Endothelial cell of umbilical vein (primary cell): Measurements from ENCODE around the gene TCF7. TPM values are rescaled to one million over a fixed set of nuclear protein-coding genes. Genes with fewer than 3 reads are reported as not detected.

ENCODE experiments used
- BruUV-seq: library from RNA; stranded (reverse); fragments of 400-500 nt; replicated peaks from 2 replicates; lab custom pipeline; 2021; lab: Mats Ljungman, UMichigan
- CTCF ChIA-PET: fragments of 300-600, 350-600 bp; sonication (Branson Sonifier 250); formaldehyde crosslinking; loops from one replicate; lab custom pipeline; 2021; ENCODE audit warnings: antibody characterized with exemption, inconsistent platforms; lab: Charles Lee
- POLR2A ChIA-PET: fragments of 300-600, 350-600 bp; sonication (Branson Sonifier 250); formaldehyde crosslinking; loops from one replicate; lab custom pipeline; 2021; ENCODE audit warnings: antibody characterized with exemption, inconsistent platforms; lab: Charles Lee
- DNase-seq: peaks from one replicate; pipeline ENCODE4 v3.0.0-alpha.2; 2011; ENCODE audit warnings: low read depth, low spot score
- FAIRE-seq: peaks from 2 replicates; lab custom pipeline; 2011; peaks lifted over from hg19 to GRCh38; lab: Jason Lieb, UNC
- H2AFZ ChIP-seq: 2 replicates; pipeline ENCODE4 v1.6.0; 2012; ENCODE audit warnings: low read depth, low read length, control low read depth, inconsistent platforms
- H3K27ac ChIP-seq: 2 replicates; pipeline ENCODE4 v1.5.1; 2011; ENCODE audit warnings: low read depth, mild to moderate bottlenecking, control low read depth, low read length, moderate library complexity; ENCODE audit not compliant: insufficient read depth
- H3K27me3 ChIP-seq, 2 experiments: 2 replicates each; pipeline versions ENCODE4 v1.6.0 to v1.6.1; 2011; ENCODE audit warnings: low read length in 2 of 2, mixed read lengths in 1 of 2; ENCODE audit not compliant: control insufficient read depth in 2 of 2, insufficient read depth in 2 of 2
- H3K36me3 ChIP-seq, 2 experiments: 2 replicates in 1 of 2; 3 replicates in 1 of 2; pipeline ENCODE4 v1.5.1; 2011; ENCODE audit warnings: low read length in 2 of 2, mild to moderate bottlenecking in 1 of 2, moderate library complexity in 1 of 2; ENCODE audit not compliant: control insufficient read depth in 2 of 2, insufficient read depth in 2 of 2; ENCODE audit errors: extremely low read depth in 1 of 2
- H3K4me1 ChIP-seq: 3 replicates; pipeline ENCODE4 v1.5.1; 2011; ENCODE audit warnings: mild to moderate bottlenecking, low read length; ENCODE audit not compliant: control insufficient read depth, insufficient read depth; ENCODE audit errors: extremely low read depth
- H3K4me2 ChIP-seq: 2 replicates; pipeline ENCODE4 v1.6.1; 2011; ENCODE audit warnings: low read length, control low read depth, mixed read lengths; ENCODE audit not compliant: insufficient read depth
- H3K4me3 ChIP-seq, 3 experiments: fragments of 200-600 bp in 1 of 3; sonication (generic), shearing (Covaris generic) in 1 of 3; replicated peaks in 1 of 3; 2 replicates each; pipeline ENCODE4 v1.5.1; 2011 to 2016; ENCODE audit warnings: control low read depth in 3 of 3, low read length in 3 of 3, mild to moderate bottlenecking in 2 of 3, inconsistent platforms in 1 of 3, low read depth in 1 of 3, moderate library complexity in 1 of 3; ENCODE audit not compliant: insufficient read depth in 1 of 3
- H3K79me2 ChIP-seq: 2 replicates; pipeline ENCODE4 v1.6.0; 2012; ENCODE audit warnings: low read length, inconsistent platforms; ENCODE audit not compliant: control insufficient read depth, insufficient read depth
- H3K9ac ChIP-seq: replicated peaks from 2 replicates; pipeline ENCODE3; 2011; ENCODE audit warnings: low read length, control low read depth; ENCODE audit not compliant: insufficient read depth; ENCODE audit errors: extremely low read depth
- H3K9me1 ChIP-seq: replicated peaks from 3 replicates; pipeline ENCODE4 v1.6.0; 2011; ENCODE audit warnings: mild to moderate bottlenecking, low read length; ENCODE audit not compliant: control insufficient read depth, insufficient read depth; ENCODE audit errors: extremely low read depth
- H3K9me3 ChIP-seq: replicated peaks from 2 replicates; pipeline ENCODE4 v1.5.1; 2012; ENCODE audit warnings: low read length, inconsistent platforms; ENCODE audit not compliant: control insufficient read depth, insufficient read depth
- H4K20me1 ChIP-seq: replicated peaks from 2 replicates; pipeline ENCODE3; 2011; ENCODE audit warnings: mild to moderate bottlenecking, low read length; ENCODE audit not compliant: control insufficient read depth, insufficient read depth; ENCODE audit errors: extremely low read depth
- CTCF ChIP-seq, 2 donors: IDR thresholded peaks; 1 replicate in 1 of 2; 2 replicates in 1 of 2; pipeline ENCODE4 v1.5.1; 2011; ENCODE audit warnings: low read length in 2 of 2, mild to moderate bottlenecking in 2 of 2, moderate library complexity in 2 of 2, control low read depth in 1 of 2, inconsistent platforms in 1 of 2, low read depth in 1 of 2; ENCODE audit not compliant: insufficient read depth in 1 of 2; ENCODE audit errors: extremely low read depth in 1 of 2
- EZH2 ChIP-seq: IDR thresholded peaks from 2 replicates; pipeline ENCODE4 v1.6.1; 2012; ENCODE audit warnings: borderline replicate concordance, low read depth, mild to moderate bottlenecking, moderate library complexity, low read length, inconsistent platforms; ENCODE audit not compliant: severe bottlenecking
- FOS ChIP-seq: IDR thresholded peaks from 2 replicates; pipeline ENCODE4 v1.6.1; 2011; ENCODE audit warnings: mild to moderate bottlenecking, low read length, moderate library complexity, borderline replicate concordance; ENCODE audit not compliant: insufficient read depth
- GATA2 ChIP-seq: IDR thresholded peaks from 2 replicates; pipeline ENCODE4 v1.7.0; 2011; ENCODE audit warnings: low read depth, mild to moderate bottlenecking, moderate library complexity, mixed read lengths, low read length; ENCODE audit not compliant: insufficient read length, insufficient read depth
- JUN ChIP-seq: IDR thresholded peaks from 2 replicates; pipeline ENCODE4 v1.6.1; 2011; ENCODE audit warnings: borderline replicate concordance, low read depth; ENCODE audit not compliant: insufficient read length, insufficient read depth
- MAX ChIP-seq: IDR thresholded peaks from 2 replicates; pipeline ENCODE4 v1.6.1; 2011; ENCODE audit not compliant: insufficient read depth, insufficient read length
- MYC ChIP-seq: IDR thresholded peaks from one replicate; pipeline ENCODE4 v1.6.1; 2011; ENCODE audit warnings: mild to moderate bottlenecking, low read depth, low read length
- POLR2A ChIP-seq: IDR thresholded peaks from 2 replicates; pipeline ENCODE4 v1.6.1; 2012; ENCODE audit warnings: low read depth, mild to moderate bottlenecking, control low read depth, low read length
- POLR2AphosphoS5 ChIP-seq: IDR thresholded peaks from 2 replicates; pipeline ENCODE4 v1.6.1; 2012; ENCODE audit warnings: low read depth, mild to moderate bottlenecking, control low read depth, low read length, moderate library complexity; ENCODE audit not compliant: insufficient read depth
- dilution Hi-C: fragments of 300-500 bp; cut with MboI; formaldehyde crosslinking; loops from one replicate; pipeline ENCODE4 v1.15.0; 2019; ENCODE audit warnings: low sequenced_read_pairs; ENCODE audit not compliant: extremely low pct_ligation_motif_present
- intact Hi-C: fragments of 100-400 bp; cut with micrococcal nuclease; formaldehyde crosslinking; loops from one replicate; pipeline ENCODE4 v1.10.0; 2022
- polyA plus RNA-seq, 4 experiments: library from polyadenylated mRNA; depleted of rRNA in 3 of 4; stranded (reverse) in 3 of 4; unstranded in 1 of 4; fragments of >200 nt; gene quantifications; 2 replicates each; pipeline versions ENCODE4 v1.2.1 to v1.2.3, GENCODE V29; 2011 to 2012; ENCODE audit warnings: missing spikeins in 1 of 4
- total RNA-seq: library from RNA; stranded (reverse); gene quantifications from 2 replicates; pipeline ENCODE4 v1.2.3, GENCODE V29; 2021

TCF7 gene
- total and polyA plus RNA-seq, 2 donors (not counting 3 experiments of a cell fraction or from before 2014, with no cell fraction given) = 1.8 to 2.5 TPM

GRCh38 chr5:134091626-134092121 is 22.8 kb upstream of the TCF7 start:
- POLR2A ChIA-PET = no interaction called here

More at GRCh38 chr5:134091626-134092121, 22.8 kb upstream of the TCF7 start:
- Histone ChIP-seq H4K20me1 (no peaks in the 10 kb centered on the region), H3K4me3 (no peak overlapping the region), H3K4me2 (no peak overlapping the region), H3K4me1 (no peaks in the 10 kb centered on the region), H3K27me3 (peaks cover 10 to 12% of the 10 kb centered on the region in 2 experiments), H3K9me3 (no peaks in the 10 kb centered on the region), H3K9me1 (no peaks in the 10 kb centered on the region), H3K36me3 (no peaks in the 10 kb centered on the region), H3K79me2 (no peaks in the 10 kb centered on the region), H3K27ac (no peak overlapping the region), H2AFZ (no peak overlapping the region), H3K9ac (no peak overlapping the region)
- no peak for FAIRE-seq
- intact Hi-C loops (no loop called here), dilution Hi-C loops (no loop called here)
- DNase-seq = no peak
- CTCF ChIA-PET = no interaction called here
- TF ChIP-seq POLR2AphosphoS5 (no peak), EZH2 (no peak), JUN (no peak), MYC (no peak), CTCF (IDR thresholded peaks at IDR 0.05; ENCODE audit: extremely low read depth in 1 of 2, insufficient read depth in 1 of 2, low read depth in 1 of 2, low read length in 2 of 2) (no peak), POLR2A (no peak), MAX (no peak), FOS (no peak), GATA2 (no peak)
- no TSS peak for BruUV-seq
